Suppressor macrophage treated with lipopolysaccharide for 1 hour (primary cell): ENCODE results near the gene CD79B.

ENCODE experiments used
- DNase-seq, 3 donors: peaks; one replicate each; pipeline ENCODE4 v3.0.0-alpha.2; 2020 to 2022

CD79B gene

DNA sequence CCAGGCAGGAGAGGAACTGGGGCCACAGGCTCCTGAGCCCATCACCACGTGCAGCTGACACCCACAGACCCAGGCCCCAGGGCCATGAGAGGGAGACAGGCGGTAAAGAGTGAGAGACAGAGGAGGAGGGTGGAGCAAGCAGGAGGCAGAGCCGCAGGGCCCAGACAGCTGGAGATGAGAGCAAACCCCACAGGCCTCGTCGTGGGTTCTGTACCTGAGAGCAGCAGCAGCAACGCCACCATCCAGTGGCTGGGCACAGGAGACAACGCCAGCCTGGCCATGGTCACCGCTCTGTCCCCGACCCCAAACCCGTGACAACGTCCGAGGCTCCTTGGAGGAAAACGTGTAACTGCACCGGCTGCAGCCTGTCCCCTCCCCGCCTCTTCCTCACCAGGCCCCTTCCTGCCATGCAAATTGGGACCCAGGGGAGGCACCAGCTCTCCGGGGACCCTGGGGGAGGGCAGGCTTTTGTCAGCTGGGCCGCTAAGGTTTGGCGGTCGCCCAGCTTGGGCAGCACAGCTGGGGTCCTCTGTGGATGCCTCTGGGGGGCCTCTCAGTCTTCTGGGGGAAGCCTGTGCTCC, at the start of gene CD79B:
CD79B (minus strand) TSS at position 351 of the 581 bp plus-strand sequence; CDS start at position 281, 70 bp downstream.
- DNase-seq, result peak in 2 of 3 donors; percentile 14 to 27

DNA sequence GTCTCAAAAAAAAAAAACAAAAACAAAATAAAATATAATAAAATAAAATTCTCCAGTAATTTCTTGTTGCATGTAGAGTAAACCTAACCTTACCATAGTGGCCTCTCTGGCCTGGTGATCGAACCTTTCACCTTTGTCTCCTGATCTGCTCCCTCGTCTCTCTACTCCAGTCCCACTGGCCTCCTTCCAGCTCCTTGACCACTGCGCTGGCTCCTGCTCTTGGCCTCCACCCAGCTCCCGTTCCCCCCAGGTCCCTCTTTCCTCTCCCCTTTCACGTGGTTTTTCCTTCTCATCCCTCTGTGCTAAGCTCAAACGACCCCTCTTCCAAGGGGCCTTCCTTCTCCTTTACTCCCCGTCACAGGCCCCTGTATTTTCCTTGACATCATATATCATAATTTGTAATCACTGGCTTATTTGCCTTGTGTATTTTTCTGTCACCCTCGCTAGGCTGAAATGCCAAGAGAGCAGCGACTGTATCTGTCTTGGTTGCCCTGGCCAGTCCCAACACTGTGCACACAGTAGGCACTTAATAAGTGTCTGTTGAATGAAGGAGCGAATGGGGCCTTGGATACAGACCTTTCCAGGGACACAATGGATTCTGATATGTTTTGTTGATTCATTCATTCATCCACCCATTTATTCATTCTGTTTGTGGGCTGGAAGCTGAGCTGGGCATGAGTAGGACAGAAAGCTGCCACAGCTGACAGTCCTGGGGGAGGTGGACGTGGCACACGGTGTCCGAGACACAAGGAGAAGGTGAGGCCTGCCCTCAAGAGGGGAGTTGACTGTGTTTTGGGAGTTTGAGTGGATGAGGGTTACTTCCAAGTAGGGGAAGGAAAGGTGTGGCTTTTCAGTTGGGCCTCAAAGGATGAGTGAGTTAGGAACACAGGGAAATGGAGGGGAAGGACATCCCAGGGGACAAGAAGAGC, 46.4 kb upstream of the CD79B start:
- no peak for DNase-seq

DNA sequence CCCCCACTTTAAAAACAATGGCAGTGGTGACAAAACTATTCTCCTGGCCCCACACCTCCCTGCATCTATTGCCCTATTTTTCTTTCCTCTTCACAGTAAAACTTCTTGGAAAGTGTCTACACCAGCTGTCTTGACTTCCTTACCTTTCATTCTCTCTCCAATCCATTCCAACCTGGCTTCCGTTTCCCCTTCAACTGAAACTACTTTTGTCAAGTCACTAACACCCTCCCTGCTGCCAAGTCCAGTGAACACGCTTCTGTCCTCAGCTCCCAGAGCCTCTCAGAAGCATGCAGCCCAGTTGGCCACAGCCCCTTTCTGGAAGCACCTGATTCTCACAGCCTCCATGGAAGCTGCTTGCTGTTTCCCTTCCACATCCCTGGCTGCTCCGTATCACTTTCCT, 44.6 kb upstream of the CD79B start:
- no peak for DNase-seq

DNA sequence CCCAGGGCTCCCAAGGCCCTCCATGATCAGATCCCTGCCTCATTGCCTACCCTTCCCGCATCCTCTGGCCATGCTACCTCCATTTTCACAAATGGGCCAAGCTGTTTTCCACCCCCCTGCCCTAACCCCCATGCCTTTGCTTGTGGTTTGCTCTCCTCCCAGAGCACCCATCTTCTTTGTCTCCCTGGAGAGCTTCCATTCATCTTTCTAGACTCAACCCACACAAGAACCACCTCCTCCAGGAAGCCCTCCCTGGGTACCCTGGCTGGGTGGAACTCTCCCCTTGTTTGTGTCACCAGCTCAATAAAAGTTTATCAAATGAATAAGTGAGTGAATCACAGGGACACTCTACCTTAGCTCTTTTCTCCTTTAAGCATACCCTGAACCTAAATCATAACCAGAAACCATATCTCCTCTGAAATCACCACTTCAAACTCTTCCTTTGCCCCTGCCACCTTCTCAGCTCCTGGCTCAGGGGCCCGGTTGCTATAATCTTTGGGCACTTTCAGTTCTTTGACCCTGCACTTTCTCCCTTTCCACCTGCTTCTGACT, 43.5 kb upstream of the CD79B start:
- no peak for DNase-seq

DNA sequence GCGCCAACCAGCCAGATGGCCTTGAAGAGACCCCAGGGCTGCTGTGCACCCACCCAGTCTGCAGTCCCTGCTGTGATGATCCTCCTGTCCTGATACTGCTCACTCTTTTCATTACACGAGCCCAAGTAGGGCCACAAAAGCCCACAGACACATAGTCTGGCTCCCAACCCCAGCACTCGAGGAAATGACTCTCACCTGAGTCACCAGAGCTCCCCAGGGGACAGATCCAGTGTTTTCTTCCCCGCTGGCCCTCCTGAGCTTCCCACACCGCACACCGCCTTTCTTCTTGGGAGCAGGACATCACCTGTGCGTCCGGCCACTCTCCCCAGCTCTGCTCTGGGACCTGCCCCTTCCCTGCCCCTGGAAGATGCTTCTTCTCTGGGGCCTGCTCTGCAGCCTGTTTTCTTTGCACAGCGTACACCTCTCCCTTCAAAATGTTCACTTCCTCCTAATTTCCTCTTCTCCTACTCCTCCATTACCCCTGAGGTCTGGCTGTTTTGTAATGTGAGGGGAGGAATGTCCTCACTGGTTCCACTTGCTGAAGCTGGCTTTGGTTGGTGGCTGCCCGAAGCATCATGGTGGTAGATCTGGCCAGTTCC, 42.6 kb upstream of the CD79B start:
- DNase-seq, result peak in 1 of 3 donors; percentile 8

DNA sequence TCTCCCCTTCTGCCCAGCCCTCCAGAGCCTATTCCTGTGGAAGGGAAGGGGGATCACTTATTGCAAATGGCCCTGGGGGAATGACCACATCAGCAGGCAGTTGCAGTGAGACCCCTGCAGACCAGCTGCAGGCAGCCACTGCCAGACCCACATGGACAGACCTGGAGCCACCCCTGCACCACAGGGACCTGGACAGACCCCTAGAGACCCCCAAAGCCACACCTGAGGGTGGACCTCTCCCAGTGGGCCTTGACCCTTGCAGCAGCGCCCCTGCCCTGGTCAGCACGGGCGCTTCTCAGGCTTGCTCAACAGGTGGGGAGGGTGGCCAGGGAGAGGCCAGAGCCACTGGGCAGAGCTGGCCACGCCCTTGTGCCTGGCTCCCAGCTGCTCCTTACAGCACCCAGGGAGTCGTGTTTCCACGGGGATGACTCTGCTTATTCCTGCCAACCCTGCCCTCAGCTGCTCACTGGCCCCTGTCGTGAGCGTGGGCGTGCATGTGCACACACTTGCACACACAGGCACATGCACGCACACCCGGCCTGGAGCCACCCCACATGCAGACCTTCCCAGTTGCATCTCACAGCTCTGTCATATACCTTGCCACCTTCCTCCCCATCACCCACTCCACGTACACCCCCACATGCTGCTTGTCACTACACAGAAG, 41.9 kb upstream of the CD79B start:
- no peak for DNase-seq

DNA sequence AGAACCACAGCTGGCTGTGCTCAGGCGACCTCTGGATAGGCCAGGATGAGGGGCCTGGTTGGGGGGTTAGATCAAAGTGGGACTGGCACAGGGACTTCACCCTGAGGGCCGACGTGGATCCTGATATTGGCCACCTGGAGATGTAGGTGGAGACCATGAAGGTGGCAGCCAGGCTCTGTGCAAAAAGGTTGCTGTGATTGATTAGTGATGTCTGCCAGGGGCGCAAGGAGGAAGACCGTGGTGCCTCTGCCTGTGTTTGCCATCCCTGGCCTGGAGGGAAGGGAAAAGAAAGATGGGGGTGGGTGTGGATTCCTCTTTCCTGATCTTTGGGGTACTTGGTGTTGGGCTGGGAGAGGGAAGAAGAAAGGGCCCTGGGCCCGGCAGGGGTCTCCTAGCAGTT, 41.1 kb upstream of the CD79B start:
- DNase-seq, result no peak

DNA sequence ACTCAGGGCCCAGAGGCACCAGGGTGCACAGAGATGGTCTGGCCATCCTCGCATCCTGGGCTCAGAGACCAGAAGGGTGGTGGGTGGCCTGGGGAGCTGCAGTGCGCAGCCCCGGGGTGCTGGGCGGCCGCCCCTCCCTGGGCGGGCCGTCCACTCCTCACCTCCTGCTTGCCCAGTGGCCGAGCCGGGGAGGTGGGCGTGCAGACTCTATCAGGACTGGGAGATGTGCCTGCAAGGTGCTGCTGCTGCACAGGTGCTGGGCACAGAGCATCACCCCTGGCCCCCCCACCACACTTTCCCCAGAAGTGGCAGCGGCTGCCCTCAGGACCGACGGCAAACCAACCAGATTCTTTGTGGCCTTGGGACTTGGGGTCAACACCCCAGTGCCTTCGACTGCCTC, 40.7 kb upstream of the CD79B start, which contains the start of gene SCN4A:
SCN4A (minus strand) TSS at position 123 of the 400 bp plus-strand sequence; CDS start at position 46, 77 bp downstream.
- DNase-seq, result no peak

DNA sequence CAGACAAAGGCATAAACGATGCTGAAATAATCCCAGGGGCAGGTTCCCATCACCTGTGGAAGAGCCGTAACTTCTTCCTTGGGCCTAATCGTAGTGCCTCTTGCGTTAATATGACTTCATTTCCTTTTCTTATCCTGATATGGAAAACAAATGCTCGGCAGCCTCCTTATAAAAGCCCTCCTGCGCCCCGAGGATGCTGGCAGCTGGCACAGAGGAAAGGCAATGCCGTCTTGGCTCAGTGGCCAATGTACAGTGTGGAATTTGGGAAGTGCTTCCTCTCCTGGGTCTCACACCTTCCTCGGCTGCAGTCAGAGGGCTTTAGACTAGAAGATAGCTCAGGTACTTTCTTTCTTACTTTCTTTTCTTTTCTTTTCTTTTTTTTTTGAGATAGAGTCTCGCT, 37.1 kb upstream of the CD79B start:
- no peak for DNase-seq

DNA sequence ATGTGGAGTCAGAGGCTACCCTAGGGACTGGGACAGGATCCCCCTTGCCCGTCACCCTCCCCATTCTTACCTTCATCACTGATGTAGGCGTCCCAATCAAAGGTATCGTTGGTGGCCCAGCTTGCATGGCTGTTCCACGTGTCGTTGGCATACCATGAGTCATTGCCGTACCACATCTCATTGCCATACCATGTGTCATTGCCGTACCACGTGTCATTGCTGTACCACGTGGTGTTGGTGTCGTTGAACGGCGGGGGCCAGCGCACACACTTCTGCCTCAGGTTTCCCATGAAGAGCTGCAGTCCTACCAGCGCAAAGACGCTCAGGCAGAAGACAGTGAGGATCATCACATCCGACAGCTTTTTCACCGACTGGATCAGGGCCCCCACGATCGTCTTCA, 35.8 kb upstream of the CD79B start:
- DNase-seq, result no peak

DNA sequence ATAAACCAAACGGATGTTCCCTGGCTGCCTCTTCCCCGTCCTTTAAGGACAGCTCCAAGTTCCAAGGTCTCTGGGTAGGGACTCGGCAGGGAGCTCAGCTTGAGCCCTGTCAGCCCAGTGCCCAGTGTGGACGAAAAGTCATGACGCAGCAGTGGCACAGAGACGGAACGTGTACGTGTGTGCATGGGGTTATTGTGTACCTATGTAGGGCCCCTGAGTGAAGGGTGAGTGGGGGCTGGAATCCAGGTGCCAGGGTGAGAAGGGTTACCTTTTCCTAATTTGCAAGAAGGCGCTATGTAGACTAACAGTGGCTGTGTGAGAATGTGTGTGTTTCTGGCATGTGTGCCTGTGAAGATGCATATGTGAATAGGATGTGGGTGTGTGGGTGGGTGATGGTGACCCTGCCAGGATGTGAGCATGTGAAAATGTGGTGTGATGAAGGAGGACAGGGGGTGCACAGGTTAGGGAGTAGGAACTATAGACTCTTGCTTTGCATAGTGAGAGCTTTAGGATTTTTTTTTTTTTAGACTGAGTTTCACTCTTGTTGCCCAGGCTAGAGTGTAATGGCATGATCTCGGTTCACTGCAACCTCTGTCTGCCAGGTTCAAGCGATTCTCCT, 34.6 kb upstream of the CD79B start:
- DNase-seq, result no peak

DNA sequence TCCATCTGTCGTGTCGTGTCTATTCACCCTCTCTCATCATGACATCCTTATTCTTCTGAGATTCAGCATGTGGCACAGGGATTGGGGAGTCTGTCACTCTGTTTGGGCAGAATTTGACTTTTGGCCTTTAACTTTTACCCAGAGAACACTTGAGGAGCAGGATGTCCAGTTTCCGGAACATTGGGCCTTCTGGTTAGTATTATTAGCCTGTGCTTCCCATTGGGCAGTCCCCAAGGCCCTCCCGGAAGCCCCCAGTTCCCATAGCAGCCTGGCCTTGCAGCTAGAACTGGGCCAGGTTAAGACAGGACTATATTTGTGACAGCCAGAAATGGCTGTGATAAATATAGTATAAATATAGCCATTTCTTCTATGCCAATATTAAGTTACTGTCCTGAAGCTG, 31.0 kb upstream of the CD79B start:
- DNase-seq, result no peak

DNA sequence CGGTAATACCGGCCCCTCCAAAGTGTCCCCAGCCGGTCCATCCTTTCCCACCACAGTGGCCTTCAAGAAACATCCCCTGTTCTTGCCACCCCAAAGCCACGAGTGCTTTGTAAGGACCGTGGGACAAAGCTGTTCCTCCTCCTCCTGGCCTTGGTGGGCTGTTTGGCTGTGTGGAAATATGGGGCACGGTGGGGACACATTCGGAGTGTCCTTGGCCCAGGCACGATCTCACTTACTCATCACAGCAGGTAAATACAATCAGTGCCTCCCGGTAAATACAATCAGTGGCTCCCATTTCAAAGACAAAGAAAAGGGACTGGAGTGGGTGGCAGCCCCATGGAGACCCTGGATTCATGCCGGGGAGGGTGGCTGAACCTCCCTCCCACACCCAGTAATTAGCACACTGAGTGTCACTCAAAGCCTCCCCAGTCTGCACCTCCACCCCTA, 30.2 kb upstream of the CD79B start:
- DNase-seq, result no peak

DNA sequence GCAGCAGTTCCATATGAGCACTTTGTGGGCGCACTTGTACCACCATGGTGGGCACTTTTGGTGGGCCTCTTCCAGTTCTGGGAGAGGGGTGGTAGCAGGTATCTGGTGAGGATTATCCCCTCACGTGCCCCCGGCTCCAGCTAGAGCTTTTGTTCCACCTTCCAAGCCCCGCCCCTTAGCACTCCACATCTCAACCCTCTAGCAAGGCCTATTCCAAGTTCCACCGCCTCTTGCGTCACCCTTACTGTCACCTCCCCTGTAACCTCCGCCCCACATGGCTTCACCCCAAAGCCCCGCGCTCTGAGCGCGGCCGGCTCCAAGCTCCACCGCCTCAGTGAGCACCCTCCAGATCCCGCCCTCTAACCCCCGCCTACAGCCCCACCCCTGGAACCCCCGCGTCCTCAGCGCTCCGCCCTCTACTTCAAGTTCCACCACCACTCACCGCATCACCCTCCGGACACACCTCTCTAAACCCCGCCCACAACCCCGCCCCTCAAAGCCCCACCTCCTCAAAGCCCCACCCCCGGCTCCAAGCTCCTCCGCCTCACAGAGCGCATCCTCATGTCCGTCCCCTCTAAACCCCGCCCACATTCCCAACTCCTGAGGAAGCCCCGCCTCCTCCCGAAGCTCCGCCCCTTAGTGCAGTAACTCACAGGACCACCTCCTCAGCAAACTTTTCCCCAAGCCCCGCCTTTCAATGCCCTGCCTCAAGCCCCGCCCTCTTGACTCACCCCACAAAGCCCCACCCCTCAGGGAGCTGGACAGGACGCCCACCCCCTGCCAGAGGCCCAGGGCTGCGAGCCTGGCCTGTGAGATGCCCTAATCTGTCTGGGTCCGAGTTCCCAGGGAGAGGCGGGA, 29.5 kb upstream of the CD79B start:
- DNase-seq, result peak; percentile 71 to 85 (median 74)

DNA sequence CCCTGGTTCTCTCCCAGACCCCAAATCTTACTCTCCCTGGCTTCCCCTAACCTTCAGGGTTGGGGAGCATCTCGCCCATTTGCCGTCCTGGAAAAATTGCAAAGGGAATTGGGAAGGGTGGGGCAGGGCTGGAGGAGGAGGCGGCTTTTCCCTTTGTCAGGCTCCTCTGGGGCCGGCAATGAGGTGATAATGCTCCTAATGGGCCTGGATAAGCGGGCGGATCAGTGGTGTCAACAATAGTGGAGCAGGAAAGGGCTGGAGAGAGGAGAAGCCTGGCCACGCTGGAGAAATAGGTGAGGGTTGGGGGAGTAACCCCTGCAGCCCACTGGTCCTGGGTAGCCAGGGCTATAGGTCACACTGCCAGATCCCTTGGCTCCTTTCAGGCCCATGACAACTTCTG, 28.3 kb upstream of the CD79B start:
- DNase-seq, result no peak

DNA sequence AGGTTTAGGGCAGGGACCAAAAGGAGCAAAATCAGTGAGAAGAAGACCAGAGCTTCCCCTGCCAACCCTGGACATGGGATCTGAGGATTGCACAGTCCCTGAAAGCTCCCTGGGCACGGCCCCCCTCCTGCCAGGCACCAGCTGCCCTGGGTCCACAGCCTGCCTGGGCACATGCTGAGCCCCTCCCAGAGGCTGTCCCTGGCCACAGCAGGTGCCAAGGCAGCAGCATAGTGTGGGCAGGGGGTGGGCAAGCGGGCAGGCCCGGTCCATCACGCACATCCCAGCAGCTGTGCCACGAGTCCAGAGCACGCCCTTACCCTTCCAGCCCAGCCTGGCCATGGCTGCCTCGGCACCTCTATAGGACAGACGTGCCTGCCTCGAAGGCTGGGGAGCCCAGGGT, 27.9 kb upstream of the CD79B start:
- no peak for DNase-seq

DNA sequence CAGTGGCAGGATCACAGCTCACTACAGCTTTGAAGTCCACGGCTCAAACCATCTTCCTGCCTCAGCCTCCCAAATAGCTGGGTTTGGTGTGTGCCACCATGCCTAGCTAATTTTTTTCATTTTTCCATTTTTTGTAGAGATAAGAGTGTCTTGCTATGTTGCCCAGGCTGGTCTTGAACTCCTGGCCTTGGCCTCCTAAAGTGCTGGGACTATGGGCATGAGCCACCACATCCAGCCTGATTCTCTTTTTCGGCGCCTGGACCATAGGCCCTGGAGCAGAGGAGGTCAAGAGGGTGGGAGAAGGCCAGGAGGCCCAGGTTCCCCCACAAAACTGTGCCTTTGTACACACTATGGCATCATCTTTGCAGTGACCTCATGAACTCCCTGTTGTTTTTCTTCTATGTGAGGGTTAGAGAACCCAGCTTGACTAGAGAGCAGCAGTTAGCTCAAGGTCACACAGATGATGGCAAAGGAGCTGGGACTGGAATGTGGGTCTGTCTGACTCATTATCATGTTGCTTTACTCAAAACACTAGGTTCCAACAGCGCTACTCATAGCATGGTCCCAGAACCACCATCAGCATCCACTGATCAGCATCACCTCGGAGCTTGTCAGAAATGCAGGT, 24.3 kb upstream of the CD79B start:
- DNase-seq, result no peak

DNA sequence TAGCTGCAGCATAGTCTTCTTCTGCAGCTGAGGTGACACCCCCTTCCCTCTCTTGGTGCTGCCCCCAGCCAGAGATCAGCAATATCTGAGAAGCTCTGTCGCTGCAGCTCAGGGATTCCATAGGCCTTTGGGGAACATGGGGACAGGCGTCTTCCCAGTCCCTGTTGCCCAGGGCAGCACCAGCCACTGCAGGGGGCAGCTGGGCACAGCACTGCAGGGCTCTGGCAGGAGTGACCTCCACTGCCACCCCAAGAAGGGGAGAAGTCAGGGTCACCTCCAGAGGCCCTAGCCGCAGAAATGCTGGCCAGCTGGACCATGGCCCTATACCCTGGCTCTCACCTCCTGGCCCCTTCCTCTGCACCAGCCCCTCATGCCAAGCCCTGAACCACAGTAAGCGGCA, 23.7 kb upstream of the CD79B start:
- no peak for DNase-seq

DNA sequence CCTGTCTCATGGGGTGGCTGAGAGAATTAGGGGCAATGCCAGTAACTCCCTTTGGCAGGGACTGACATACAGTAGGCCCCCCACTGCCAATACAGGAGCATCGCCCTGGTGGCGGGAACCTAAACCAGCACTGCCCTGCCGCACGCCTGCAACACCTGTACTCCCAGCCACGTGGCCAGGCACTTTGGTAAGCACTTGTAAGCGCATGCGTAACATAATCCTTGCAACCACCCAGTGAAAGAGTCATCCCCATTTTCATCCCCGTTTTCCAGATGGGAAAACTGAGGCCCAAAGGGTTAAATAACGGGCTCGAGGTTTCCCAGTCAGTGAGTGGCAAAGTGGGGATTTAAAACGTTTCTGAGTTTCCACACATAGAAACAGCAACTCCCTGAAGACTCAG, 23.1 kb upstream of the CD79B start:
- DNase-seq, result no peak

DNA sequence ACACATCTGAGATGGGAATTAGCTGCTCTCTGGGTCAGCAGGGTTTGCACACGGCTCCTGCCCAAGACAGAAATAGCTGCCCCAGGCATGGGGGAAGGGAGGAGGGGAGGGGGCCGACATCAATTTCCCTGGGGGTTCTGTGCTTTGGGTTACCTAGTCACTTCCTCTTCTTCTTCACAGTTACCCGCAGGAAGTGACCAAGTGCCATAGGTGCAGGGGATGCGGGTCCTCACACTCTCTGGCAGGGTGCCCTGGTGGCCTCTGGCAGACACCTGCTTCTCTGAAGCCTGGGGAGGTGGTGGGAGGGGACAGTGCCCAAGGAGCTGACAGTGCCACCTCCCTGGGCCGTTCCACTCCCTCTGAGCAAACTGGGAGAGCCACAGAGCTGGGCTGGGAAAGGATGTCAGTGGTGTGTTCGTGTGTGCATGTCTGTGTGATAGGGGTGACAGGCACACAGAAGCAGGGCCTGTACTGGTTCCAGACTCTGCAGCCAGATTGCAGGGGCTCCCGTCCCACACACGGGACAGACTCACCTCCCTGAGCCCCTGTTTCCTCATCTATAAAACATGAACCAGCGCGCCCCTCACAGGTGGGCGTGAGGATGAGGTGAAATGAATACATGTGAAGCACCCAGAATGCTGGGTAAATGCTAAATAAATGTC, 22.4 kb upstream of the CD79B start:
- DNase-seq, result no peak
